OCI-LY3 (cell line): ENCODE results near the gene ABCG1.

ENCODE experiments used
- H2AFZ ChIP-seq: fragments of 200-600, 300-600 bp; shearing (Covaris generic); 2 replicates; pipeline ENCODE4 v1.6.0; 2014; ENCODE audit warnings: antibody characterized with exemption, low read depth, low read length
- H3K27ac ChIP-seq: fragments of 200-600, 300-600 bp; sonication (generic); 2 replicates; pipeline ENCODE4 v1.5.1; 2014; ENCODE audit warnings: mild to moderate bottlenecking, low read length, moderate library complexity, mixed read lengths
- H3K27me3 ChIP-seq: fragments of 200-600, 300-600 bp; sonication (generic); 2 replicates; pipeline ENCODE4 v1.6.1; 2014; ENCODE audit warnings: low read depth, low read length, mixed read lengths
- H3K36me3 ChIP-seq: fragments of 200-600, 300-600 bp; sonication (generic); replicated peaks from 2 replicates; pipeline ENCODE3; 2014; ENCODE audit warnings: low read depth, low read length, mixed read lengths
- H3K4me1 ChIP-seq: fragments of 300-600, 200-600 bp; sonication (generic); 2 replicates; pipeline ENCODE4 v1.6.1; 2014; ENCODE audit warnings: low read length, mixed read lengths
- H3K4me2 ChIP-seq: fragments of 200-600, 300-600 bp; sonication (generic); 2 replicates; pipeline ENCODE4 v1.6.1; 2014; ENCODE audit warnings: low read length, mixed read lengths
- H3K4me3 ChIP-seq: fragments of 300-600, 200-600 bp; sonication (generic); 2 replicates; pipeline ENCODE4 v1.5.1; 2014; ENCODE audit warnings: antibody characterized with exemption, mild to moderate bottlenecking, low read length, moderate library complexity
- H3K79me2 ChIP-seq: fragments of 300-600, 200-600 bp; shearing (Covaris generic); 2 replicates; pipeline ENCODE4 v1.6.1; 2014; ENCODE audit warnings: mild to moderate bottlenecking, low read length, mixed read lengths
- H3K9ac ChIP-seq: fragments of 300-600, 200-600 bp; shearing (Covaris generic); 2 replicates; pipeline ENCODE4 v1.6.0; 2014; ENCODE audit warnings: mild to moderate bottlenecking, low read length, moderate library complexity
- H3K9me3 ChIP-seq: fragments of 200-600, 300-600 bp; shearing (Covaris generic); 2 replicates; pipeline ENCODE4 v1.6.1; 2014; ENCODE audit warnings: low read length, mixed read lengths; ENCODE audit not compliant: insufficient read depth
- H4K20me1 ChIP-seq: fragments of 200-600, 300-600 bp; sonication (generic); 2 replicates; pipeline ENCODE4 v1.6.1; 2016; ENCODE audit warnings: low read length, mixed read lengths; ENCODE audit not compliant: insufficient read depth
- EZH2phosphoT487 ChIP-seq: fragments of 200-600 bp; shearing (Covaris generic); IDR thresholded peaks from 2 replicates; pipeline ENCODE4 v1.6.1; 2018; ENCODE audit warnings: antibody characterized with exemption, mixed run types, low read depth
- TF ChIP-seq, protein P1 (sequence below): fragments of 200-600, 300-600 bp; sonication (generic); IDR thresholded peaks from 2 replicates; pipeline ENCODE4 v1.5.1; 2014; ENCODE audit warnings: antibody characterized with exemption, low read length, low read depth

ABCG1 gene

DNA sequence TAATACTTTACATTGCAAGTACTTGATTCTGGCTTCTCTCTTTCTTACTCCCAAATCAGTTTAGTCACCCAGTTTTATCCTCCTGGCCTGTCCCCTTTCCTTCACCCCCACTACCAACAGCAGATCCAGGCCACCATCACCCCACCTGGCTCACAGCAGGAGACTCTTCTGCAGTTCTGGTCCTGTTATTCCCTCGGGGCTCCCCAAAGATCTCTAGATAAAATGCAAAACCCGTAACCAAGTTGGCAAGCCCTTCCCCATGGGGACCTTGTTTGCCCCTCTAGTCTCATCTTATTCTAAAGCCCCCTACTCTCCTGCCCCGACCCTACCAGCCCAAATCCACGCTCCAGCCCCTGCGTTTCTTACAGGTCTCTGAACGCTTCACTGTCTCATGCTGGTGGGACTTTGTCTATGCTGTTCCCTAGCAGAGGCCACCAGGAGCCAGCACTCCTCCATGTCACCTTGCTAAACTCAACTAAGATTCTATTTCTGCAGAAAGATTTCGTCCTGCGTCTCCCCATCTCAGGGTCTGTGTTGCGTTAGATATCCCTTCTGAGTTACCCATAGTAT is 4.0 kb downstream of the ABCG1 start:
- peaks cover 6% of the 10 kb centered on the region for H3K4me1 ChIP-seq
- peaks cover 9% of the 10 kb centered on the region; the same call in 1 of the 2 replicates for H3K27me3 ChIP-seq
- no peak overlapping the region for H3K9ac ChIP-seq
- no peak overlapping the region for H3K27ac ChIP-seq
- no peak for TF ChIP-seq EZH2phosphoT487
- TF ChIP-seq, protein P1, sequence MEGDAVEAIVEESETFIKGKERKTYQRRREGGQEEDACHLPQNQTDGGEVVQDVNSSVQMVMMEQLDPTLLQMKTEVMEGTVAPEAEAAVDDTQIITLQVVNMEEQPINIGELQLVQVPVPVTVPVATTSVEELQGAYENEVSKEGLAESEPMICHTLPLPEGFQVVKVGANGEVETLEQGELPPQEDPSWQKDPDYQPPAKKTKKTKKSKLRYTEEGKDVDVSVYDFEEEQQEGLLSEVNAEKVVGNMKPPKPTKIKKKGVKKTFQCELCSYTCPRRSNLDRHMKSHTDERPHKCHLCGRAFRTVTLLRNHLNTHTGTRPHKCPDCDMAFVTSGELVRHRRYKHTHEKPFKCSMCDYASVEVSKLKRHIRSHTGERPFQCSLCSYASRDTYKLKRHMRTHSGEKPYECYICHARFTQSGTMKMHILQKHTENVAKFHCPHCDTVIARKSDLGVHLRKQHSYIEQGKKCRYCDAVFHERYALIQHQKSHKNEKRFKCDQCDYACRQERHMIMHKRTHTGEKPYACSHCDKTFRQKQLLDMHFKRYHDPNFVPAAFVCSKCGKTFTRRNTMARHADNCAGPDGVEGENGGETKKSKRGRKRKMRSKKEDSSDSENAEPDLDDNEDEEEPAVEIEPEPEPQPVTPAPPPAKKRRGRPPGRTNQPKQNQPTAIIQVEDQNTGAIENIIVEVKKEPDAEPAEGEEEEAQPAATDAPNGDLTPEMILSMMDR = no peak
- no peak overlapping the region for H2AFZ ChIP-seq
- H3K36me3 ChIP-seq = no peaks in the 10 kb centered on the region
- H3K9me3 ChIP-seq = no peaks in the 10 kb centered on the region
- no peaks in the 10 kb centered on the region for H3K79me2 ChIP-seq
- H3K4me3 ChIP-seq = no peak overlapping the region
- no peaks in the 10 kb centered on the region for H4K20me1 ChIP-seq
- no peak overlapping the region for H3K4me2 ChIP-seq

DNA sequence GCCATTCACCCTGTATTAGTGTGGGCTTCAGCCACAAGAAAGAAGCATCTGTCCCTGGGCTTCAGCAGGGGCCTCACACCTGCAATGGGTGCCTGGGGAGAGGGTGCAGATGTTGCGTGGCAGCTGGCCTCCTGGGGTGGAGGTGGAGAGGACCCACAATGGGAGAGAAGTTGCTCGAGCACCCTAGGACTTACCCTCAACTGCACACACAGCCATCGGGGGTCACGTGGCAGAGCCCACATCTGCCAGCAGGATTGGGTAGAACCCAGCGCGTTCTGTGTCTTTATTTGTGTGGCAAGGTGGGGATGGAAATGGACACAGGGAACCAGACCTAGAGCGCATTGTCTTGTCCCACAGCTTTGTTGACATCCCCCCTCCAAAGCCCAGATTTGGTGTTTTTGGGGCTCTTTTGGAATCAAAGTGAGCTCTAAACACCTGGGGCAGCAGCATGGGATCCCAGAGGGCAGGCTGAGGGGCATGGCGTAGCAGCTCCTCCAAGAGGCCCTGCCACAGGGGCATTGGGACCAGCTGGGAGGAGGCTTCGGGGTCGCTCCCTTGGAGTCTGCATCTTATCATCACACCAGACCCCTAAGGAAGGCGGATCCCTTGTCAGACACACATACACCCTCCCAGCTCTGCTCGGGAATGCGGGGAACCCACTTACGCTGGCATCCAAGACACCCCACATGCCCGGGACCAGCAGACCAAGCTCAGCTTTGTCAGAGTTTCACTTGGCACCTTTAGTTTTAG is 5.1 kb downstream of the ABCG1 start:
- Histone ChIP-seq H3K36me3 (no peaks in the 10 kb centered on the region), H2AFZ (no peak overlapping the region), H3K27me3 (peaks cover 9% of the 10 kb centered on the region; the same call in 1 of the 2 replicates), H3K4me3 (no peak overlapping the region), H3K9me3 (no peaks in the 10 kb centered on the region), H4K20me1 (no peaks in the 10 kb centered on the region), H3K4me1 (peaks cover 17% of the 10 kb centered on the region), H3K4me2 (no peak overlapping the region), H3K9ac (no peak overlapping the region), H3K79me2 (no peaks in the 10 kb centered on the region), H3K27ac (no peak overlapping the region)
- no peak for TF ChIP-seq EZH2phosphoT487
- TF ChIP-seq, protein P1 = no peak

DNA sequence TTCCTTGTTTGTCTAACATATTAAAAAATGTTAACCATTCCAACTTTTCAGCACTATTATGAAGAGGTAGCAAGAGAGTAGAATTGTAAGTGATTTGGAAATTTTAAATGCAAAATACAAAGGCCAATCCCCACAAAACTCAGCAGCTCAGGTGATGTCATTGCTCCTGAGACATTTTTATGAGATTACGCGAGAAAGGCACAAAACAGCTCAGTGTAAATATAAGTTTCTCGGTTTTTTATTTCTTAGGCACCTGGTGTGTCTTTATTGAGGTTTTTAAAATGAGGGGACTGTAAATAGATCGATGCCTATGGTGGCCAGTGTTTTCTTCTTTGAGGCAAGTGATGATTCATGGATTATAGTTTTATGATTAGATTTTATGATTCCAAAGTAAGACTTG is 6.1 kb downstream of the ABCG1 start:
- no peak overlapping the region for H3K27ac ChIP-seq
- H3K4me3 ChIP-seq = no peak overlapping the region
- peaks cover 18% of the 10 kb centered on the region for H3K4me1 ChIP-seq
- no peak overlapping the region for H2AFZ ChIP-seq
- H3K27me3 ChIP-seq = peaks cover 9% of the 10 kb centered on the region; the same call in 1 of the 2 replicates
- TF ChIP-seq, protein P1 = no peak
- no peak for TF ChIP-seq EZH2phosphoT487
- H4K20me1 ChIP-seq = no peaks in the 10 kb centered on the region
- H3K4me2 ChIP-seq = no peak overlapping the region
- H3K9ac ChIP-seq = no peak overlapping the region
- H3K9me3 ChIP-seq = no peaks in the 10 kb centered on the region
- H3K79me2 ChIP-seq = no peaks in the 10 kb centered on the region
- no peaks in the 10 kb centered on the region for H3K36me3 ChIP-seq

DNA sequence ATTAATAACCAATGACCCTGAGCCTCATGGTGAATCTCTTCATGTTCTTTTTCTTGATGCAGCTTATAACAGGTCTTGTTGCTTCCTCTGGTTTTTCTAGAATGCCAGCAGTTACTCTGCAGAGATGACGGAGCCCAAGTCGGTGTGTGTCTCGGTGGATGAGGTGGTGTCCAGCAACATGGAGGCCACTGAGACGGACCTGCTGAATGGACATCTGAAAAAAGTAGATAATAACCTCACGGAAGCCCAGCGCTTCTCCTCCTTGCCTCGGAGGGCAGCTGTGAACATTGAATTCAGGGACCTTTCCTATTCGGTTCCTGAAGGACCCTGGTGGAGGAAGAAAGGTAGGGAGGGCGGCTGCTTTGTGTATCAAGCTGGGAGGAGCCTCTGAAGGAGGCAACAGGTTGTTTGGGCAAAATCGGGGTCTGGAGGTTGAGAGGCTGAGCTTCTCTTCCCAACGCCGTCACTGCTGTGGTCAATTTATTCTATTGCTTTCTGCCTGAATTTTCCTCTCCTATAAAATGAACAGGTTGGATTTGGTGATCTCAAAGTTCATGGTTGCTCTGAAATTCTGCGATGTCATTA is 6.7 kb downstream of the ABCG1 start:
- Histone ChIP-seq H3K9me3 (no peaks in the 10 kb centered on the region), H3K79me2 (no peaks in the 10 kb centered on the region), H3K4me1 (peaks cover 18% of the 10 kb centered on the region), H3K9ac (no peak overlapping the region), H3K27me3 (peaks cover 9% of the 10 kb centered on the region; the same call in 1 of the 2 replicates), H3K36me3 (no peaks in the 10 kb centered on the region), H3K4me2 (no peak overlapping the region), H4K20me1 (no peaks in the 10 kb centered on the region), H2AFZ (no peak overlapping the region), H3K4me3 (no peak overlapping the region), H3K27ac (no peak overlapping the region)
- no peak for TF ChIP-seq EZH2phosphoT487
- TF ChIP-seq, protein P1 = no peak
